PFSK-1 (cell line): Measurements from ENCODE around the gene NCAM2.

Source experiments
- FOXP2 ChIP-seq: optimal IDR thresholded peaks from 2 replicates; pipeline ENCODE3; 2011; ENCODE audit warnings: borderline replicate concordance, control low read depth, inconsistent platforms; ENCODE audit not compliant: insufficient read depth; ENCODE audit errors: extremely low read length, extremely low read depth
- POLR2AphosphoS5 ChIP-seq: IDR thresholded peaks from 2 replicates; pipeline ENCODE4 v1.6.1; 2012; ENCODE audit warnings: low read depth, mild to moderate bottlenecking, control low read depth, low read length, moderate library complexity
- REST ChIP-seq, 2 experiments: IDR thresholded peaks; 2 replicates each; pipeline versions ENCODE4 v1.6.1 to v1.8.0; 2011 to 2012; ENCODE audit warnings: low read depth in 2 of 2, low read length in 2 of 2, control low read depth in 1 of 2, inconsistent platforms in 1 of 2, mild to moderate bottlenecking in 1 of 2, moderate library complexity in 1 of 2; ENCODE audit not compliant: insufficient read depth in 1 of 2
- SIN3A ChIP-seq: IDR thresholded peaks from 2 replicates; pipeline ENCODE4 v1.6.1; 2012; ENCODE audit warnings: mild to moderate bottlenecking, low read length, moderate library complexity, borderline replicate concordance; ENCODE audit not compliant: insufficient read depth
- TAF1 ChIP-seq: IDR thresholded peaks from 2 replicates; pipeline ENCODE4 v1.6.1; 2012; ENCODE audit warnings: low read length, control low read depth, borderline replicate concordance; ENCODE audit not compliant: insufficient read depth

Gene NCAM2

GRCh38 chr21:20971296-20971921 lies 26.8 kb upstream of the NCAM2 start:
- no peak for TF ChIP-seq TAF1

DNA sequence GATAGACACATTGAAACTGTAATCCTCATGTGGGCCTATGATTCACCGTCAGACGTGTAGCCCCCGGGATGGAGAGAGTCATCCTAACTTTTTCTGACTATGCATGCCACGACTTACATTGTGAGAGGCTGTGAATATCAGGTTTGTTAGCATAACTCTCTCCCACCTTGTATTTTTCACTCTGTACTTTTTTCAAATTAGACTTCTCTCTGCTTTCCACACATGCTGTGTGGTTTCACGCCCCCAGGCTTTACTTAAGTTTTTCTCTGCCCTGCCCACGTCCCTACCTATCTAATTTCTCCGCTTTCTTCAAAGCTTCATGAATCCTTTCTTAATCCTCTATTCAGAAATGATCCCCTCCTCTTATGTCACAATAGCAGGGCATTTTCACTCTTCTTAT lies 3.4 kb upstream of the NCAM2 start:
- TF ChIP-seq SIN3A, result no peak
- TF ChIP-seq TAF1, result no peak
- no peak for TF ChIP-seq POLR2AphosphoS5
- TF ChIP-seq REST (IDR thresholded peaks at IDR 0.05; ENCODE audit: insufficient read depth in 1 of 2, low read depth in 2 of 2, low read length in 2 of 2), result no peak
- no peak for TF ChIP-seq FOXP2

- TF ChIP-seq FOXP2 (no peak), SIN3A (no peak), TAF1 (no peak), POLR2AphosphoS5 (no peak), REST (IDR thresholded peaks at IDR 0.05; ENCODE audit: insufficient read depth in 1 of 2, low read depth in 2 of 2, low read length in 2 of 2) (no peak)
Measured at GRCh38 chr21:20996421-20997310, 1.5 kb upstream of the NCAM2 start.

GRCh38 chr21:20997311-20997635 lies 936 bp upstream of the NCAM2 start:
- TF ChIP-seq SIN3A (no peak), TAF1 (no peak), POLR2AphosphoS5 (no peak), FOXP2 (no peak), REST (IDR thresholded peaks at IDR 0.05; ENCODE audit: insufficient read depth in 1 of 2, low read depth in 2 of 2, low read length in 2 of 2) (no peak)

DNA sequence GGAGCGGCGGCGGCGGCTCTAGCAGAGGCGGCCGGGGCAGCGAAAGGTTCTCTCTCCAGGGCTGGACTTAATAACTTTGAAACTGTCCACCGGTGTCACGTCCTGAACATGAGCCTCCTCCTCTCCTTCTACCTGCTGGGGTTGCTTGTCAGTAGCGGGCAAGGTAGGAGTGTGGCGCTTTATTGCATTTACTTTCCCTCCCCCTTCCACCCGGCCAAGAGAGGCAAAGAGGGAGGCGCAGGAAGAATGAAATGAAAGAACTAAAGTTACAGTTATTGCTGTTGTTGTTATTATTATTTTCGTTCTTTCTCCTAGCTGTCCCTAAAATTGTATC lies 214 bp downstream of the NCAM2 start:
- TF ChIP-seq REST (IDR thresholded peaks at IDR 0.05; ENCODE audit: insufficient read depth in 1 of 2, low read depth in 2 of 2, low read length in 2 of 2) (no peak), SIN3A (no peak), POLR2AphosphoS5 (no peak), TAF1 (no peak), FOXP2 (no peak)
